Kidney epithelial cell (primary cell): ENCODE measurements around the gene DRG2. TPM values are rescaled to one million over a fixed set of nuclear protein-coding genes. Genes with fewer than 3 reads are reported as not detected.

ENCODE experiments used
- DNase-seq: peaks from one replicate; pipeline ENCODE4 v3.0.0-alpha.2; 2010; ENCODE audit warnings: low read depth
- H3K27me3 ChIP-seq: 2 replicates; pipeline ENCODE4 v1.6.0; 2011; ENCODE audit warnings: low read length; ENCODE audit not compliant: control insufficient read depth, insufficient read depth
- H3K36me3 ChIP-seq: 2 replicates; pipeline ENCODE4 v1.5.1; 2011; ENCODE audit warnings: low read length; ENCODE audit not compliant: control insufficient read depth, insufficient read depth
- H3K4me3 ChIP-seq: 2 replicates; pipeline ENCODE4 v1.5.1; 2011; ENCODE audit warnings: low read depth, mild to moderate bottlenecking, control low read depth, low read length
- CTCF ChIP-seq: IDR thresholded peaks from 2 replicates; pipeline ENCODE4 v1.5.1; 2011; ENCODE audit warnings: mild to moderate bottlenecking, moderate library complexity, low read length, control low read depth, inconsistent platforms; ENCODE audit not compliant: insufficient read depth, poor library complexity, severe bottlenecking
- total RNA-seq: library from RNA; depleted of rRNA; stranded (reverse); fragments of >200 nt; gene quantifications from 2 replicates; pipeline ENCODE4 v1.2.3, GENCODE V29; 2015

The DRG2 gene
- total RNA-seq, 1 donor from 2014 or later = 40.0 TPM

- no peak overlapping the region for H3K4me3 ChIP-seq
- no peaks in the 10 kb centered on the region for H3K27me3 ChIP-seq
- TF ChIP-seq CTCF = no peak
- DNase-seq = no peak
- no peaks in the 10 kb centered on the region for H3K36me3 ChIP-seq
Observed at GRCh38 chr17:18144855-18145254, 57.1 kb downstream of the DRG2 start.

- TF ChIP-seq CTCF = no peak
Observed at GRCh38 chr17:18145811-18146210, 58.1 kb downstream of the DRG2 start.

GRCh38 chr17:18146259-18146658 lies 58.5 kb downstream of the DRG2 start:
- no peak for TF ChIP-seq CTCF
- DNase-seq = no peak
- Histone ChIP-seq H3K27me3 (no peaks in the 10 kb centered on the region), H3K4me3 (no peak overlapping the region), H3K36me3 (no peaks in the 10 kb centered on the region)

More at GRCh38 chr17:18145811-18146210, 58.1 kb downstream of the DRG2 start:
- no peak for DNase-seq
- no peak overlapping the region for H3K4me3 ChIP-seq
- H3K27me3 ChIP-seq = no peaks in the 10 kb centered on the region
- H3K36me3 ChIP-seq = no peaks in the 10 kb centered on the region

GRCh38 chr17:18146980-18147379 lies 59.2 kb downstream of the DRG2 start:
- no peaks in the 10 kb centered on the region for H3K27me3 ChIP-seq
- DNase-seq = no peak
- no peak for TF ChIP-seq CTCF
- no peaks in the 10 kb centered on the region for H3K36me3 ChIP-seq
- no peak overlapping the region for H3K4me3 ChIP-seq

GRCh38 chr17:18148586-18148985 lies 60.8 kb downstream of the DRG2 start:
- no peaks in the 10 kb centered on the region for H3K27me3 ChIP-seq
- TF ChIP-seq CTCF = no peak
- no peak for DNase-seq
- no peak overlapping the region for H3K4me3 ChIP-seq
- no peaks in the 10 kb centered on the region for H3K36me3 ChIP-seq

- Histone ChIP-seq H3K4me3 (no peak overlapping the region), H3K36me3 (no peaks in the 10 kb centered on the region), H3K27me3 (no peaks in the 10 kb centered on the region)
- no peak for DNase-seq
- TF ChIP-seq CTCF = no peak
Observed at GRCh38 chr17:18151290-18151689, 63.5 kb downstream of the DRG2 start.
